Spinal cord (tissue), 10 donors: ENCODE measurements around the gene RAE1. TPM values are rescaled to one million over a fixed set of nuclear protein-coding genes. Genes with fewer than 3 reads are reported as not detected.
"Not testable (repeated sequence)": the region's sequence is repeated elsewhere in the genome, so short reads cannot be mapped to it uniquely, and the experiment has no call there.

ENCODE experiments used
- DNase-seq, 6 donors: peaks; one replicate each; pipeline versions ENCODE4 v3.0.0 to v3.0.0-alpha.2; 2013 to 2015; ENCODE audit warnings: low spot score in 6 of 6, low read depth in 4 of 6
- H3K27ac ChIP-seq: one replicate; pipeline ENCODE4 v1.5.1; 2013; ENCODE audit warnings: low read depth, low read length, control low read depth
- H3K27me3 ChIP-seq: one replicate; pipeline ENCODE4 v1.6.1; 2013; ENCODE audit warnings: low read length; ENCODE audit not compliant: control insufficient read depth, insufficient read depth
- H3K36me3 ChIP-seq: one replicate; pipeline ENCODE4 v1.6.1; 2013; ENCODE audit warnings: low read length; ENCODE audit not compliant: control insufficient read depth, insufficient read depth
- H3K4me1 ChIP-seq: one replicate; pipeline ENCODE4 v1.6.1; 2013; ENCODE audit warnings: low read length; ENCODE audit not compliant: control insufficient read depth, insufficient read depth
- H3K4me3 ChIP-seq: one replicate; pipeline ENCODE4 v1.5.1; 2013; ENCODE audit warnings: low read depth, low read length, control low read depth
- H3K9me3 ChIP-seq: one replicate; pipeline ENCODE4 v1.6.1; 2013; ENCODE audit warnings: low read length; ENCODE audit not compliant: control insufficient read depth, insufficient read depth
- WGBS: methylation state at CpG from one replicate; pipeline ENCODE4 v1.1.5; 2013; ENCODE audit warnings: missing lambda C conversion rate; ENCODE audit not compliant: insufficient coverage; 5-methylcytosine and 5-hydroxymethylcytosine counted together
- polyA plus RNA-seq, 2 donors: library from polyadenylated mRNA; unstranded; fragments of 120-200 nt; gene quantifications; one replicate each; pipeline ENCODE4 v1.2.1, GENCODE V29; 2013; ENCODE audit not compliant: insufficient read length in 2 of 2
- total RNA-seq, 2 donors: library from RNA; depleted of rRNA in 1 of 2; stranded (reverse); fragments of 120-200 nt in 1 of 2; fragments of >200 nt in 1 of 2; gene quantifications; one replicate each; pipeline versions ENCODE4 v1.2.3 to v1.2.4, GENCODE V29; 2013 to 2014
- donor health status: healthy.

The RAE1 gene
- total and polyA plus RNA-seq, 4 donors, result 31.6 to 49.5 (median 39.3) TPM

DNA sequence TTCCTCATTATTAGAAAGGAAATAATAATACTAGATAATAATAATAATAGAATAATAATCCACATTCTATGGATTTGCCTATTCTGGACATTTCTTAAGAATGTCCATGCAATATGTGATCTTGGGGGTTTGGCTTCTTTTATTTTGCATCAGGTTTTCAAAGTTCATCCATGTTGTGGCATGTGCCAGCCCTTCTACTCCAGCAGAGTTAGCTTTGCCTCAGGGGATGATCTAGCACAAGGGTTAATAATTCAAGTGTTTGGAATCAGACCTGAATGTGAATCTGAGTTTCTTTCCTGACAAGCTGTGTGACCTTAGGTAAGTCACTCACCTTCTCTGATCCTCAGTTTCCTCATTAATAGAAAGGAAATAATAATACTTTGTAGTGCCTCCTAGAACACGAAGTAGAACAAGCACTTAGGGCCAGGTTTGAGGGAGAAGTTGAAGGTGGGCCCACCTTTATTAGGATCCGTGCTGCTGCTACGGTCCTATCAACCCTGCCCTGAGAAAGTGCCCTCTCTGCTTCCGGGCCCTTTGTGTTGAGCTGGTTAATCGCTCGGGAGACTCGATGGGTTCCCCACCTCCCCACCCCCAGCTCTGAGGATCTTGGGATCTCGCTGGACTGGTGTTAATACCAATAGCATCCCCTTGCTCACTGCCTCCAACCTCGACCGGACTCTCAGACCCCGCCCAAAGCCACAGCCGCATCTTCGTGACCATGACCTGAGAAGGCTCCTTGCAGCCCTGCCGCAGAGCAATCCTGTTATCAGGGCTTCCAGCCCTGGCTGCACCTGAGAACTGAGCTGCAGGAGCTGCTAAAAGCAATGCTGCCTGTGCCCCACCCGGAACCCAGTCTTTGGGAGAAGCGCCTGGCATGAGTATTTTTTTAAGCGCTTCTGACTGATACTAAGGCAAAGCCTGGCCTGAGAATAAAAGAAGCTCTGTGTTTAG, 67.0 kb downstream of the RAE1 start:
- DNase-seq, result no peak
- H3K9me3 ChIP-seq, result peaks cover 2% of the 10 kb centered on the region
- no peaks in the 10 kb centered on the region for H3K27me3 ChIP-seq
- no peak overlapping the region for H3K27ac ChIP-seq
- no peak overlapping the region for H3K4me3 ChIP-seq
- peaks cover 8% of the 10 kb centered on the region for H3K4me1 ChIP-seq
- H3K36me3 ChIP-seq, result no peaks in the 10 kb centered on the region
- WGBS, result 60% methylated on average over 17 of the region's 17 CpGs

DNA sequence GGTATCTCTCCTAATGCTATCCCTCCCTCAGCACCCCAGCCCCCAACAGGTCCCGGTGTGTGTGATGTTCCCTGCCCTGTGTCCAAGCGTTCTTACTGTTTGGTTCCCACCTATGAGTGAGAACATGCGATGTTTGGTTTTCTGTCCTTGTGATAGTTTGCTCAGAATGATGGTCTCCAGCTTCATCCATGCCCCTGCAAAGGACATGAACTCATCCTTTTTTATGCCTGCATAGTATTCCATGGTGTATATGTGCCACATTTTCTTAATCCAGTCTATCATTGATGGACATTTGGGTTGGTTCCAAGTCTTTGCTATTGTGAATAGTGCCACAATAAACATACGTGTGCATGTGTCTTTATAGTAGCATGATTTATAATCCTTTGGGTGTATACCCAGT, 68.4 kb downstream of the RAE1 start:
- not testable (repeated sequence) for H3K4me3 ChIP-seq, H3K27ac ChIP-seq, H3K36me3 ChIP-seq, DNase-seq, H3K27me3 ChIP-seq, H3K9me3 ChIP-seq, H3K4me1 ChIP-seq
- WGBS, result no CpG with 5 or more reads among the region's 4 CpGs

DNA sequence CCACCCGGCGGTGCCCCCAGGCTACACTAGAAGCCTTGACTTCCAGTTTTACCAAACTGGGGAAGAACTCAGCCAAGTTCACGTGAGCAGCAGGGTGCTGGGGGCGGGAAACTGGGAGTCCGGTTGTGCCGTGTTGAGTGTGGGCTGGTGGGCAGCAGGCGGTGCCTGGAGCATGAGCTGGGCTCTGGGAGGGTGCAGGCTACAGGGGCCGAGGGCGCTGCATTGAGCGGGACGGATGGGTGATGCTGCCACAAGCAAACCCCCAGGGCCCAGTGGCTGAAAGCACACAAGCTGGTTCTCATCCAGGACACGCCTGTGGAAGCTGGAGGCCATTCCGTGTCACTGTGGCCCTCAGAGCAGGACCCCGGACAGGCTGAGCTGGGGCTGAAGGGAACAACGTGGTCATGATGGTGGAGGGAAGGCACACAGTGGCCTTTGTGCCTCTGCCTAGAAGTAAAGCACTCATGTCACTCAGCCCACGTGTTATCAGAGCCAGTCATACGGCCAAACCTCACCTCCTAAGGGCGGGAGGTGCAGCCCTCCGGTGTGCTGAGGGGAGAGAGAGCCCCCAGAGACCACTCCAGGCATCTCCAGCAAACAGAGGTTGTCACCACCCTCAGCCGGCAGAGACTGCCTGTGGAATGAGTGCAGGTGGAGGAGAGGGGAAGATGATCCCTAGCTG, 69.7 kb downstream of the RAE1 start:
- no peak for DNase-seq
- no peak overlapping the region for H3K27ac ChIP-seq
- WGBS, result 81% methylated on average over 13 of the region's 20 CpGs
- no peaks in the 10 kb centered on the region for H3K36me3 ChIP-seq
- no peaks in the 10 kb centered on the region for H3K9me3 ChIP-seq
- no peak overlapping the region for H3K4me3 ChIP-seq
- H3K27me3 ChIP-seq, result no peaks in the 10 kb centered on the region
- H3K4me1 ChIP-seq, result peaks cover 14% of the 10 kb centered on the region

GRCh38 chr20:57421253-57422220, 70.5 kb downstream of the RAE1 start:
- 74% methylated on average over 20 of the region's 26 CpGs for WGBS
- no peak overlapping the region for H3K27ac ChIP-seq
- no peaks in the 10 kb centered on the region for H3K36me3 ChIP-seq
- DNase-seq, result no peak
- no peaks in the 10 kb centered on the region for H3K9me3 ChIP-seq
- no peak overlapping the region for H3K4me3 ChIP-seq
- peaks cover 14% of the 10 kb centered on the region for H3K4me1 ChIP-seq
- H3K27me3 ChIP-seq, result no peaks in the 10 kb centered on the region

- Histone ChIP-seq H3K27ac (no peak overlapping the region), H3K9me3 (no peaks in the 10 kb centered on the region), H3K27me3 (no peaks in the 10 kb centered on the region), H3K4me1 (peaks cover 14% of the 10 kb centered on the region), H3K4me3 (no peak overlapping the region), H3K36me3 (no peaks in the 10 kb centered on the region)
- DNase-seq, result no peak
- 90% methylated on average over 2 of the region's 7 CpGs for WGBS
Measured at GRCh38 chr20:57422254-57422653, 71.2 kb downstream of the RAE1 start.

GRCh38 chr20:57425150-57426013, 74.3 kb downstream of the RAE1 start:
- Histone ChIP-seq H3K4me1 (peaks cover 21% of the 10 kb centered on the region), H3K9me3 (no peaks in the 10 kb centered on the region), H3K27ac (no peak overlapping the region), H3K36me3 (no peaks in the 10 kb centered on the region), H3K27me3 (peaks cover 2% of the 10 kb centered on the region), H3K4me3 (no peak overlapping the region)
- 58% methylated on average over 5 of the region's 17 CpGs for WGBS
- DNase-seq, result no peak

DNA sequence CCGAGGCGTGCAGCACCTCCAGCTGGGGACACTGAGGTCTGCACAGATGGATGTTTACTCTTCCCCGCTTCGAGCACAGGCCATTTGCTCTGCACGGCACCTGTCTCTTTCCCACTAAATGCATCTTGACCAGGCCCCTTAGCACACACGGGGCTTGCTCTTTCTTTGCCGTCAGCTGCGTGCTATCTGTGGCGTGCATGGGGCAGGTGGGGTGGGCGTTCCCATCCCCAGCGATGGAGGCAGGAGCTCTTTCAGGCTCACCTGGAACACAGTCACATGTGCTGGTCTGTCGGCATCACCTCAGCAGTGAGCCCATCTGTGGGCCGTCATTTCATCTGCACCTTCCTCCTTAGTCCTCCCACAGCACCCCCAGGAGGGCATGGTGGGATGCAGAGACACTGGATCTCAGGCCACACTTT, 75.2 kb downstream of the RAE1 start:
- H3K36me3 ChIP-seq, result no peaks in the 10 kb centered on the region
- no peak overlapping the region for H3K4me3 ChIP-seq
- 72% methylated on average over 12 of the region's 13 CpGs for WGBS
- H3K27ac ChIP-seq, result no peak overlapping the region
- H3K9me3 ChIP-seq, result no peaks in the 10 kb centered on the region
- H3K27me3 ChIP-seq, result peaks cover 2% of the 10 kb centered on the region
- H3K4me1 ChIP-seq, result peaks cover 21% of the 10 kb centered on the region
- no peak for DNase-seq

GRCh38 chr20:57426831-57427230, 75.8 kb downstream of the RAE1 start:
- no peaks in the 10 kb centered on the region for H3K9me3 ChIP-seq
- WGBS, result 95% methylated on average over 4 of the region's 7 CpGs
- peaks cover 2% of the 10 kb centered on the region for H3K27me3 ChIP-seq
- H3K36me3 ChIP-seq, result no peaks in the 10 kb centered on the region
- no peak overlapping the region for H3K4me3 ChIP-seq
- no peak for DNase-seq
- H3K27ac ChIP-seq, result no peak overlapping the region
- H3K4me1 ChIP-seq, result peaks cover 20% of the 10 kb centered on the region
